ENCODE measurements around the gene SCN9A. TPM values are rescaled to one million over a fixed set of nuclear protein-coding genes. Genes with fewer than 3 reads are reported as not detected.
A peak's percentile ranks its signal among the peaks of the same experiment; 100 is the strongest.
"Not testable (repeated sequence)": the region's sequence is repeated elsewhere in the genome, so short reads cannot be mapped to it uniquely, and the experiment has no call there.

The SCN9A gene
- polyA plus RNA-seq (ENCODE audit: insufficient read length in 10 of 10): 1 to 10 TPM; 2.2 to 4.5 (median 3.3) TPM
- long read RNA-seq, donor 1: 0 reads
- long read RNA-seq, donor 2, partial matches to known transcripts: 0 of 1 reads
- long read RNA-seq, donor 2, other reads (novel, unspliced or antisense): 0 of 1 reads
- long read RNA-seq, donor 3: 0 reads
- long read RNA-seq, donor 4: 0 reads
- long read RNA-seq, donor 5: 0 reads
- long read RNA-seq, donor 6: 0 reads
- long read RNA-seq, donor 7: 0 reads
- long read RNA-seq, donor 8: 0 reads
- long read RNA-seq, donor 9: 0 reads

DNA sequence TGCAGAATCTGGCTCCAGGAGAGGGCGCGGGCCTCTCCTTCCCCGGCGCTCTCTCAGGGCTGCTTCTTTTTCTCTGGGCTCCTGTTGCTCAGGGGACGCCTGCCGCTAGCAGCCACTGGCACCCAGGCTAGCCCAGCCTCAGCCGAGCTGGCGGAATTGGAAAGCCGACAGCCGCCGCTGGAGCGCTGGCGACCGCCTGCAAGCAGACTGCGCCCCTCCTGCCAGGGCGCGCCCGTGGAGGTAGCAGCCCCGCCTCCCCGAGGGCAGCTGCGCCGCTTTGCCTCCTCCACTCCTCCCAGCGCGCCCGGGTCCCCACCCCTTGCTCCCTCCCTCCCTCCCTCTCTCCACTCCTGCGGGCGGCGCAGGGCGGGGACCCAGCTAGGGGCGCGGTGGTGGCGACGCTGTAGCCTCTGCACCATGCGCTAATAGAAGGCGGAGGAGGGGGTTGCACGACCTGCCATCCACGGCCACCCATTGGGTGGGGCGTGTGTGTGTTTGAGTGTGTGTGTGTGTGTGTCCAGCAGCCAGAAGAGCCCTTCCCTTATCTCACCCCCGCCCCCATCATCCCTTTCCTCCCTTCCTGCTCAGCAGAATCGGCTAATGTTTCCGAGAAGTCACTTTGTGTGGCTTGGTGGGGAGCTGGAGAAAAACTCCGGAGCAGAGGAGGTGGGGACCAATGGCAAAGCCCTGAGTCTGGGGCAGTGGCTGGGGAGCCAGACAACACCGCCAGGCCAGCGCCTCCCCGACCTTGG lies at the start of gene SCN9A:
Gene SCN9A (minus strand): TSS at position 209 of the 752 bp plus-strand sequence. CDS start 64,188 bp downstream, outside the sequence.
- DNase-seq: peak; percentile 65 to 90 (median 66)

- DNase-seq: no peak
These were observed 49.1 kb upstream of the SCN9A start for GRCh38 chr2:166424841-166425240.

- DNase-seq: peak in 2 of 3 donors; percentile 13 to 20
These were observed 43.8 kb upstream of the SCN9A start for GRCh38 chr2:166419616-166419934.

GRCh38 chr2:166418853-166419615 lies 43.3 kb upstream of the SCN9A start:
- DNase-seq: no peak

- peak; percentile 28 to 49 (median 33) for DNase-seq
These were observed 41.9 kb upstream of the SCN9A start for GRCh38 chr2:166417669-166418068.

- no peak for DNase-seq
These were observed 37.5 kb upstream of the SCN9A start for GRCh38 chr2:166413255-166413654.

- peak in 1 of 3 donors; percentile 33 for DNase-seq
These were observed 35.9 kb upstream of the SCN9A start for GRCh38 chr2:166411473-166412230.

DNA sequence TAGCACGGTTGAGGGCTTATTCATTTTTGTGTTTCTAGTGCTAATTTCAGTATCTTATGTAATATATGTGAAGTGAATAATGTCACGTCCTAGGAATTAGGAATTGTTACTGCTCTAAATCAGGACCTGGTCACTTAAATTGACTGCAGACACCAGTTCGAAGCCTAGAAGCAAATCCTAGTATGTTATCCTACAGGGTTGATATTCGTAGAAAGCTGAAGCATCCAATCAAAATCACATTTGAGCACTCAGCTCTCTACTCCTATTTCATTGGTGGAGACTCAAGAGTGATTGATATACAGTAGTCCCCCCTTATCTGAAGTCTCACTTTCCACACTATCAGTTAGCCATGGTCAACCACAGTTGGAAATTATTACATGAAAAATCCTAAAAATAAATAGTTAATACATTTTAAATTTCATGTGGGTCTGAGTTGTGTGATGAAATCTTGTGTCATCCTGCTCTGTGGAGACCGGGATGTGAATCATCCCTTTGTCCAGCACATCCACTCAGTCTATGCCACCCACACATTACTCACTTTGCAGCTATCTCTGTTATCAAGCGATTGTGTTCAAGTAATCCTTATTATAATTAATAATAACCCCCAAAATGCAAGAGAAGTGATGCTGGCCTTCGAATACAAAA lies 35.2 kb upstream of the SCN9A start:
- peak in 1 of 3 donors; percentile 73 for DNase-seq

DNA sequence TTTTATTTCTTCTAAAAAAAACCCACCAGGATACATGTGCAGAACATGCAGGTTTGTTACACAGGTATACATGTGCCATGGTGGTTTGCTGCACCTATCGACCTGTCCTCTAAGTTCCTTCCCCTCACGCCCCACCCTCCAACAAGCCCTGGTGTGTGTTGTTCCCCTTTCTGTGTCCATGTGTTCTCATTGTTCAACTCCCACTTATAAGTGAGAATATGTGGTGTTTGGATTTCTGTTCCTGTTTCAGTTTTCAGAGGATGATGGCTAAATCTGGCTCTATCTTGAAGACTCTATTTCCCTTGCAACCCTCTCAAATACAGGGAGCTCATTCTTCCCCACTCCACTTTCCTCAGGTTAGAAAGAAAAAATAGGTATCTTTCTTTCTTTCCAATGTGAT lies 32.0 kb upstream of the SCN9A start:
- not testable (repeated sequence) for DNase-seq

GRCh38 chr2:166406374-166406773 lies 30.6 kb upstream of the SCN9A start:
- no peak for DNase-seq

DNA sequence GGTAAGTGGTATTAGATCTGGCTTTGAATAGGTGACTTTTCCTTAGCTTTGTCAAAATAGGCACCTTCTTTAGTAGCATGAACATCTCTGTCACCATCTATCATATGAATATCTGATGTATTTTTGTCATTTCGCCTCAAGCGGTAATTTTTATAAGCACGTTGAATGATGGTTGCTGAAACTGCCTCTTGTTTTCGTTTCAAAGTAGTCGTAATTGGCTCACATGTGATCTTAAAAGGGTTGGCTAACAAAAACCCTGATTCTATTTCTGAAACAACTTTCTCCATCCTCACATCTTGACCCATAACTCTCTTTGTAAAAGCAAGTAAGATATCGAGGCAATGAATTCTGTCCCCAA lies 29.8 kb upstream of the SCN9A start:
- no peak for DNase-seq

DNA sequence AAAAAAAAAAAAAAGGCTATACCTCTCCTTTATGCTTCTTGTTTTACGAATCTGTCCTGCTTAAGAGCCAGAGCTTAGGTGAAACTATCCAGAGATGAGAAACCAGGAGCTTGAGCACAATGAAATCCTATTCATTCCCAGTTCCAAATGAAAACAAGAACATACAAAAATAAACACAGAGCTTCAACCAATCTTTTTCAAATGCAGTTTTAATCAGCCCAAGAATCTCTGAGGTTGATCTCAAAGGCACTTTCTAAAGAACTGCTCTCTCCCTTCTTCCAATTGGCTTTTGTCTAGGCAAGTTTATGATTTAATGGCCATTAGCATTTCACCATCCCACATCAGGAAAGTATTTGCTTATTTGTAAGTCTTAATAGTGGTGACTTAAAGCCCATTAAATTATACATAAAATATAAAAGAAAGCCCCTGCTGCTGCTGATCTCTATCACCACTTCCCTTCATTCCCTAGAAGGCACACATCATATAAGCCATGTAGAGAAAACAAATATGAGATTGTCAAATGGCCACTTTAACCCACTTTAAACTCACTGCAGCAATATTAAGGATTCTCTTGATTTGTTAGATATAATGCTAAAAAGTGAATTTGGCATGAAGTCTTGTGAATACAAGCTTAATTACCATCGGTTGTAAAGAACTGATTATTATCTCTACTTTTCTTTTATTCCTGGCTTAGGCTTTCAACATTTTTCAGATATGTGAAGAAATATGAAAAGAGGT lies 29.3 kb upstream of the SCN9A start:
- no peak for DNase-seq

DNA sequence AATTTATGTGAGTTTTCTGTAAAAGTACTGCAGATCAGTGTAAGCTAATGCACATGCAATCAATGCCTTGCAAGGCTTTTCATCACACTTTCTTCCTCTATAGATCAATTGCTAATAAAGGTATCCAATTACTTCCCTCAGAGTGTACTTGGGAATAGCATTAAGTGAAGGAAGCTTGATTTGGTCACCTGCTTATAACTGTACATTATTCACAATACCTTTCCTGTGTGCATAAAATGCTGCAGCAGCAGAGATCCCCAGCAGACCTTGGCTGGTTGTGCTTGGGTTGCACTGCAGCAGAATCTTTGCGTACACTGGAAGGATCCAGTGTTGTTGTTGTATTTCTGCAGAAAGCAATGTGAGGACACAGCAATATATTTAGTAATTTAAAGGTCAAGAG lies 18.5 kb upstream of the SCN9A start:
- DNase-seq: no peak

GRCh38 chr2:166393008-166393407 lies 17.3 kb upstream of the SCN9A start:
- DNase-seq: no peak

GRCh38 chr2:166388481-166389070 lies 12.8 kb upstream of the SCN9A start:
- DNase-seq: peak in 2 of 3 donors; percentile 21 to 71

- DNase-seq: no peak
These were observed 9.6 kb upstream of the SCN9A start for GRCh38 chr2:166385313-166385712.

DNA sequence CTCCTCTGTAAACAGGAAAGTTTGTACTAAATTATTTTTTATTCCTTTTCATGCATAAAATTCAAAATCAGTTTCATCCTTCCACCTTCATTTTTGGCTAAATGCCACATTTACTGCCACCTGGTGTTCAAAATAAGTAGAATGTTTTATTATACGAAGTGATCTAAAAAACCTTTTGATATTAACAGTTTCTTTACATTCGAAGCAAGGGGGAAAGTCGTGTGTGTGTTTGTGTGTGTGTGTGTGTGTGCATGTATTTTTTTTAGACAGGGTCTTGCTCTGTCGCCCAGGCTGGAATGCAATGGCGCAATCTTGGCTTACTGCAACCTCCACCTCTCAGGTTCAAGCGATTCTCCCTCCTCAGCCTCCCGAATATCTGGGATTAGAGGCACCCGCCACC lies 9.0 kb upstream of the SCN9A start:
- peak; percentile 27 to 51 (median 29) for DNase-seq

GRCh38 chr2:166382448-166382847 lies 6.7 kb upstream of the SCN9A start:
- no peak for DNase-seq

DNA sequence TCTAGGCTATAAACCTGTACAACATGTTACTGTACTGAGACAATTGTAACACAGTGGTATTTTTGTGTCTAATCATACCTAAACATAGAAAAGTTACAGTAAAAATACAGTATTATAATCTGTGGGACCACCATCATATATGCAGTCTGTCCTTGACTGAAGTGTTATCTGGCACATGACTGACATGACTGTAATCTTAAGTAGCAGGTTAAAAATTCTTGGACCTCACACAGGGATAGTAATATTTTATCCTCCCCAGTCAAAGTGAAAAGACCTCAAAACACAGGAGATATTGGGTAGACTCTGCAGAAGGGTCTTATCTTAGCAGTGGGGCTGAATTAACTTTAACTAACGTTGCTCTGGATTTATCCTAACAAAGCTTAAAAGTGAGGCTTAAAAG lies 4.9 kb upstream of the SCN9A start:
- no peak for DNase-seq

DNA sequence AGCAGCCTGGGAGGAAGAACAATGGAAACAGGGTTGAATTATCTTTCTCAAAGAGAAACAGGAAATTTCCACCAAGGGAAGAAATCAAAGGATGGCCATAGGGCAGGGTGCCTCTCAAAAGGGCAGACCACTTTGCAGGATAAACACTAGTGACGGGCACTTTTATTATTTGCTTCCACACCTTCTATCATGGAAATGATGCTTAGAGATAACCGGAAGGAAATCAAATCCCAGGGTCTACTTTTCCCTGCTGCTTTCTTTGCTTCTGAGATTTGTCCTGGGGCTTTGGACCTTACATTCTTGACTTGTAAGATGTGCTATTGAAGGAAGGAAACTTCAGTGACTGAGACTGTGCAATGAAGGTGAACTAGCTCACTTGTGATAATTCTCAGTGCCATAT lies 1.1 kb upstream of the SCN9A start:
- no peak for DNase-seq

Data from muscle of back (tissue), 13 donors.